GM18498 (cell line): ENCODE data around the gene YBX2.

Experiments
- ATAC-seq: cut with Tn5 transposase; IDR thresholded peaks from one replicate; pipeline ENCODE4 v1.9.1; 2021; ENCODE audit warnings: mild to moderate bottlenecking, moderate library complexity; ENCODE audit not compliant: unreplicated experiment

Gene YBX2

GRCh38 chr17:7279448-7279847 is 15.0 kb downstream of the YBX2 start:
- no peak for ATAC-seq

GRCh38 chr17:7266784-7267183 is 27.7 kb downstream of the YBX2 start:
- no peak for ATAC-seq

- ATAC-seq: no peak
These were observed 30.7 kb downstream of the YBX2 start for GRCh38 chr17:7263801-7264078.

GRCh38 chr17:7262935-7263800 is 31.3 kb downstream of the YBX2 start:
- no peak for ATAC-seq

GRCh38 chr17:7262192-7262934 is 32.1 kb downstream of the YBX2 start, which contains the start of gene CLDN7:
Gene CLDN7 (minus strand): TSS chr17:7262478. CDS start chr17:7262043, 435 bp downstream.
- ATAC-seq: no peak

GRCh38 chr17:7261379-7262191 is 32.9 kb downstream of the YBX2 start:
- ATAC-seq: no peak

GRCh38 chr17:7260651-7261378 is 33.6 kb downstream of the YBX2 start:
- ATAC-seq: no peak

- ATAC-seq: no peak
These were observed 34.3 kb downstream of the YBX2 start for GRCh38 chr17:7260151-7260550.

GRCh38 chr17:7259555-7259889 is 34.9 kb downstream of the YBX2 start:
- no peak for ATAC-seq

GRCh38 chr17:7258731-7259554 is 35.5 kb downstream of the YBX2 start:
- no peak for ATAC-seq

GRCh38 chr17:7256766-7257456 is 37.5 kb downstream of the YBX2 start:
- ATAC-seq: no peak

GRCh38 chr17:7254511-7254910 is 39.9 kb downstream of the YBX2 start:
- ATAC-seq: no peak

GRCh38 chr17:7253082-7253481 is 41.4 kb downstream of the YBX2 start:
- no peak for ATAC-seq

- peak; percentile 56 for ATAC-seq
These were observed 42.0 kb downstream of the YBX2 start, which contains the start of gene ELP5 for GRCh38 chr17:7252176-7253043. Gene ELP5 (plus strand): TSS chr17:7252215. CDS start chr17:7252551, 336 bp downstream.

- peak; percentile 83 for ATAC-seq
These were observed 42.7 kb downstream of the YBX2 start, which contains the start of gene CTDNEP1 for GRCh38 chr17:7251661-7252175. Gene CTDNEP1 (minus strand): TSS chr17:7251734. CDS start chr17:7251296, 438 bp downstream.

GRCh38 chr17:7250695-7251627 is 43.5 kb downstream of the YBX2 start:
- no peak for ATAC-seq

- no peak for ATAC-seq
These were observed 44.6 kb downstream of the YBX2 start for GRCh38 chr17:7249830-7250229.
